OCI-LY7 (cell line): ENCODE results near the gene DHCR24. TPM values are rescaled to one million over a fixed set of nuclear protein-coding genes. Genes with fewer than 3 reads are reported as not detected.

Experiments used
- BruUV-seq: library from RNA; stranded (reverse); fragments of 400-500 nt; replicated peaks from 2 replicates; lab custom pipeline; 2021; lab: Mats Ljungman, UMichigan
- CTCF ChIA-PET: fragments of 300-600 bp; sonication (Branson Sonifier 250); formaldehyde crosslinking; loops from one replicate; lab custom pipeline; 2022; ENCODE audit warnings: antibody characterized with exemption; ENCODE audit not compliant: unreplicated experiment; lab: Charles Lee
- POLR2A ChIA-PET: fragments of 300-600 bp; sonication (Branson Sonifier 250); formaldehyde crosslinking; loops from one replicate; lab custom pipeline; 2022; ENCODE audit warnings: antibody characterized with exemption; lab: Charles Lee
- DNase-seq: peaks from one replicate; pipeline ENCODE4 v3.0.0-alpha.2; 2015; ENCODE audit warnings: low spot score
- H2AFZ ChIP-seq: fragments of 200-600 bp; sonication (generic), shearing (Covaris generic); 2 replicates; pipeline ENCODE4 v1.6.1; 2014; ENCODE audit warnings: mild to moderate bottlenecking, antibody characterized with exemption, low read length, moderate library complexity
- H3K27ac ChIP-seq: fragments of 200-600 bp; sonication (generic); 2 replicates; pipeline ENCODE4 v1.5.1; 2014; ENCODE audit warnings: mixed run types, low read depth, mild to moderate bottlenecking, moderate library complexity, low read length, inconsistent platforms; ENCODE audit not compliant: poor library complexity, severe bottlenecking
- H3K36me3 ChIP-seq: fragments of 200-600 bp; sonication (generic); 2 replicates; pipeline ENCODE4 v1.6.1; 2014; ENCODE audit warnings: mild to moderate bottlenecking, antibody characterized with exemption, low read length, moderate library complexity, mixed read lengths; ENCODE audit not compliant: insufficient read depth
- H3K4me1 ChIP-seq: fragments of 200-600 bp; sonication (generic); 2 replicates; pipeline ENCODE4 v1.5.1; 2014; ENCODE audit warnings: mild to moderate bottlenecking, low read length; ENCODE audit not compliant: insufficient read depth, poor library complexity, severe bottlenecking
- H3K4me2 ChIP-seq: fragments of 200-600 bp; sonication (generic); 2 replicates; pipeline ENCODE4 v1.6.1; 2014; ENCODE audit warnings: mild to moderate bottlenecking, low read length
- H3K4me3 ChIP-seq: fragments of 200-600 bp; sonication (generic); 2 replicates; pipeline ENCODE4 v1.5.1; 2014; ENCODE audit warnings: mild to moderate bottlenecking, low read depth, low read length; ENCODE audit not compliant: poor library complexity, severe bottlenecking
- H3K79me2 ChIP-seq: fragments of 200-600 bp; sonication (generic); 2 replicates; pipeline ENCODE4 v1.6.1; 2016; ENCODE audit warnings: low read depth, mild to moderate bottlenecking, low read length, moderate library complexity, mixed read lengths; ENCODE audit not compliant: insufficient read depth
- H3K9me2 ChIP-seq: fragments of 200-600 bp; sonication (generic); 2 replicates; pipeline ENCODE4 v1.6.1; 2016; ENCODE audit warnings: mild to moderate bottlenecking, low read length, mixed read lengths; ENCODE audit not compliant: insufficient read depth
- H3K9me3 ChIP-seq: fragments of 200-600 bp; sonication (generic); 2 replicates; pipeline ENCODE4 v1.6.1; 2014; ENCODE audit warnings: mild to moderate bottlenecking, mixed run types, low read length, mixed read lengths
- H4K20me1 ChIP-seq: fragments of 200-600 bp; sonication (generic); 2 replicates; pipeline ENCODE4 v1.6.1; 2014; ENCODE audit warnings: mild to moderate bottlenecking, antibody characterized with exemption, low read length, moderate library complexity, mixed read lengths; ENCODE audit not compliant: insufficient read depth
- EZH2phosphoT487 ChIP-seq: fragments of 200-600 bp; sonication (generic); IDR thresholded peaks from 2 replicates; pipeline ENCODE4 v1.6.1; 2018; ENCODE audit warnings: low read depth, borderline replicate concordance, mild to moderate bottlenecking, mixed run types, antibody characterized with exemption, low read length, moderate library complexity, mixed read lengths
- intact Hi-C: fragments of 100-400 bp; cut with micrococcal nuclease; formaldehyde crosslinking; loops from one replicate; pipeline ENCODE4 v1.10.0; 2022; ENCODE audit not compliant: unreplicated experiment
- total RNA-seq, 2 experiments: library from RNA; depleted of rRNA in 1 of 2; stranded (reverse); fragments of >200 nt in 1 of 2; shearing (Covaris generic) in 1 of 2; gene quantifications; 2 replicates each; pipeline ENCODE4 v1.2.3, GENCODE V29; 2014 to 2022
- TF ChIP-seq, protein P1 (sequence below): fragments of 200-600 bp; sonication (generic); conservative IDR thresholded peaks from 2 replicates; pipeline ENCODE4 v1.5.1; 2014; ENCODE audit warnings: mild to moderate bottlenecking, antibody characterized with exemption, low read length, moderate library complexity, mixed read lengths

DHCR24 gene
- total RNA-seq, 2 experiments from 2014 or later, result 45.7 to 93.6 TPM

DNA sequence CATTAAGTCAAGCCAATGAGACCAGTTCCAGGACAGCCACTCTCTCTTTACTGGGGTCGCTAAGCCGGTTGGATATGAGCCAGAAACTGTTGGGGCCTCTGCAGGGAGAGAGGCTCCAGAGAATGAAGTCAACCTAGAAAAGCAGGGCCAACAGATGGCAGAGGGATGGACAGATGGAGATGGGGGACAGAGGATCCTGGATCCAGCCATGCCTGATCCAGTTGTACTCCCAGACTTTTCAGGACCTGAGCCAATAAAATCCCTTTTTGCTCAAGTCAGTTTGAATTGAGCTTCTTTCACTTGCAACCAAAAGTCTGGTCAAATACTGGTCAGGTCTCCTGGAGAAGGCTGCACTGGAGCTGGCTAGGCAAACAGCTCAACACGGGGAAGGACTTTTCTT is 2.2 kb downstream of the DHCR24 start:
- POLR2A ChIA-PET, result interaction anchor here (0.6 kb wide), 1 partner anchor 67 kb away, joined by 3 read pairs; no protein-coding TSS in a partner anchor
- intact Hi-C loops, result no loop called here
- peaks cover 30% of the 10 kb centered on the region for H3K79me2 ChIP-seq

DNA sequence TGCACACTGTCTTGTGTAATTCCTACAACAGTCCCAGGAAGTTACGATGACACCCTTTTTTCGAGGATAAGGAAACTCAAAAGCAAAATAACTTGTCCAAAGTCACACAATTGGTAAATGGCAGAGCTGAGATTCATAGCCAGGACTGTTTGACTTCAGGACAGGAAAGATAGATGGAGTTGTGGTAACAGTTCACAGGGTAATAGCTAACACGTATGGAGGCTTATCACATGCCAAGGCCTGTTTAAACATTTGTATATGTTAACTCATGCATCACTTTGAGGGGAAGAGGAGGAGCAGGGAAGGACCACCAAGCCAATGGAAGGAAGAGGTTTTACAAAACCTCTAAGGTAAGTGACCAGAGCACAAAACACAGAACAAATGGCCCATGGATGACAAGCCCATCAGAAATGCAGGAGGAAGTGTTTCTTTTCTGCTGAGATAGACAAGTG is 2.8 kb downstream of the DHCR24 start:
- Histone ChIP-seq H4K20me1 (peaks cover 14% of the 10 kb centered on the region; the same call in 1 of the 2 replicates), H3K4me2 (peak overlapping the region; percentile 96; the same call in 1 of the 2 replicates), H3K9me2 (no peaks in the 10 kb centered on the region), H3K4me1 (peaks cover 32% of the 10 kb centered on the region), H3K79me2 (peaks cover 36% of the 10 kb centered on the region), H3K36me3 (peaks cover 60% of the 10 kb centered on the region), H2AFZ (no peak overlapping the region), H3K4me3 (no peak overlapping the region), H3K27ac (no peak overlapping the region), H3K9me3 (peaks cover 14% of the 10 kb centered on the region; the same call in 1 of the 2 replicates)
- ChIA-PET CTCF (interaction anchor here (2.0 kb wide), 1 partner anchor 11 kb away, joined by 4 read pairs; no protein-coding TSS in a partner anchor), POLR2A (no interaction called here)
- intact Hi-C loops, result no loop called here
- BruUV-seq, result no TSS peak
- DNase-seq, result no peak
- TF ChIP-seq, protein P1, sequence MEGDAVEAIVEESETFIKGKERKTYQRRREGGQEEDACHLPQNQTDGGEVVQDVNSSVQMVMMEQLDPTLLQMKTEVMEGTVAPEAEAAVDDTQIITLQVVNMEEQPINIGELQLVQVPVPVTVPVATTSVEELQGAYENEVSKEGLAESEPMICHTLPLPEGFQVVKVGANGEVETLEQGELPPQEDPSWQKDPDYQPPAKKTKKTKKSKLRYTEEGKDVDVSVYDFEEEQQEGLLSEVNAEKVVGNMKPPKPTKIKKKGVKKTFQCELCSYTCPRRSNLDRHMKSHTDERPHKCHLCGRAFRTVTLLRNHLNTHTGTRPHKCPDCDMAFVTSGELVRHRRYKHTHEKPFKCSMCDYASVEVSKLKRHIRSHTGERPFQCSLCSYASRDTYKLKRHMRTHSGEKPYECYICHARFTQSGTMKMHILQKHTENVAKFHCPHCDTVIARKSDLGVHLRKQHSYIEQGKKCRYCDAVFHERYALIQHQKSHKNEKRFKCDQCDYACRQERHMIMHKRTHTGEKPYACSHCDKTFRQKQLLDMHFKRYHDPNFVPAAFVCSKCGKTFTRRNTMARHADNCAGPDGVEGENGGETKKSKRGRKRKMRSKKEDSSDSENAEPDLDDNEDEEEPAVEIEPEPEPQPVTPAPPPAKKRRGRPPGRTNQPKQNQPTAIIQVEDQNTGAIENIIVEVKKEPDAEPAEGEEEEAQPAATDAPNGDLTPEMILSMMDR, result no peak
- TF ChIP-seq EZH2phosphoT487, result no peak

More for the DNA sequence above, 2.2 kb downstream of the DHCR24 start:
- BruUV-seq, result no TSS peak
- DNase-seq, result no peak
- H3K36me3 ChIP-seq, result peaks cover 54% of the 10 kb centered on the region
- H3K4me3 ChIP-seq, result peak overlapping the region; percentile 97
- no peak for TF ChIP-seq EZH2phosphoT487
- TF ChIP-seq, protein P1, result no peak
- H3K27ac ChIP-seq, result no peak overlapping the region
- H2AFZ ChIP-seq, result no peak overlapping the region
- H3K9me3 ChIP-seq, result peaks cover 8% of the 10 kb centered on the region; the same call in 1 of the 2 replicates
- H4K20me1 ChIP-seq, result peaks cover 14% of the 10 kb centered on the region; the same call in 1 of the 2 replicates
- H3K4me2 ChIP-seq, result peak overlapping the region; percentile 96
- peaks cover 32% of the 10 kb centered on the region for H3K4me1 ChIP-seq
- no peaks in the 10 kb centered on the region for H3K9me2 ChIP-seq
- CTCF ChIA-PET, result interaction anchor here (2.0 kb wide), 1 partner anchor 11 kb away, joined by 4 read pairs; no protein-coding TSS in a partner anchor
